OCI-LY7 (cell line): ENCODE data around the gene TRHDE.

Experiments used
- CTCF ChIP-seq: fragments of 200-600 bp; sonication (generic); conservative IDR thresholded peaks from 2 replicates; pipeline ENCODE4 v1.5.1; 2014; ENCODE audit warnings: mild to moderate bottlenecking, antibody characterized with exemption, low read length, moderate library complexity, mixed read lengths
- EZH2phosphoT487 ChIP-seq: fragments of 200-600 bp; sonication (generic); IDR thresholded peaks from 2 replicates; pipeline ENCODE4 v1.6.1; 2018; ENCODE audit warnings: low read depth, borderline replicate concordance, mild to moderate bottlenecking, mixed run types, antibody characterized with exemption, low read length, moderate library complexity, mixed read lengths

GRCh38 chr12:72716221-72716620 lies 444.1 kb downstream of the TRHDE start:
- TF ChIP-seq CTCF, result no peak
- no peak for TF ChIP-seq EZH2phosphoT487
